ENCODE measurements around the gene LRP2BP.

LRP2BP gene

GRCh38 chr4:185384930-185385331, 10.8 kb downstream of the LRP2BP start:
- no peak for DNase-seq (ENCODE audit: low spot score)
- TF ChIP-seq CTCF (IDR thresholded peaks at IDR 0.05; ENCODE audit: extremely low read depth, insufficient read depth, missing control alignments) = no peak
- in situ Hi-C loops (cut with MboI; ENCODE audit: low pct_unique_long_range_greater_than_20kb, low sequenced_read_pairs, unreplicated experiment) = no loop called here

- no peak for DNase-seq (ENCODE audit: low spot score)
- in situ Hi-C loops (cut with MboI; ENCODE audit: low pct_unique_long_range_greater_than_20kb, low sequenced_read_pairs, unreplicated experiment) = no loop called here
- no peak for TF ChIP-seq CTCF (IDR thresholded peaks at IDR 0.05; ENCODE audit: extremely low read depth, insufficient read depth, missing control alignments)
These were observed 11.7 kb downstream of the LRP2BP start for GRCh38 chr4:185384061-185384460.

GRCh38 chr4:185383451-185383850, 12.3 kb downstream of the LRP2BP start:
- TF ChIP-seq CTCF (IDR thresholded peaks at IDR 0.05; ENCODE audit: extremely low read depth, insufficient read depth, missing control alignments) = no peak
- in situ Hi-C loops (cut with MboI; ENCODE audit: low pct_unique_long_range_greater_than_20kb, low sequenced_read_pairs, unreplicated experiment) = no loop called here
- no peak for DNase-seq (ENCODE audit: low spot score)

- in situ Hi-C loops (cut with MboI; ENCODE audit: low pct_unique_long_range_greater_than_20kb, low sequenced_read_pairs, unreplicated experiment) = no loop called here
- DNase-seq (ENCODE audit: low spot score) = no peak
- TF ChIP-seq CTCF (IDR thresholded peaks at IDR 0.05; ENCODE audit: extremely low read depth, insufficient read depth, missing control alignments) = no peak
These were observed 13.0 kb downstream of the LRP2BP start for GRCh38 chr4:185382754-185383153.

GRCh38 chr4:185381288-185382196, 14.2 kb downstream of the LRP2BP start:
- TF ChIP-seq CTCF (IDR thresholded peaks at IDR 0.05; ENCODE audit: extremely low read depth, insufficient read depth, missing control alignments) = no peak
- no peak for DNase-seq (ENCODE audit: low spot score)
- in situ Hi-C loops (cut with MboI; ENCODE audit: low pct_unique_long_range_greater_than_20kb, low sequenced_read_pairs, unreplicated experiment) = no loop called here

GRCh38 chr4:185380320-185380719, 15.4 kb downstream of the LRP2BP start:
- in situ Hi-C loops (cut with MboI; ENCODE audit: low pct_unique_long_range_greater_than_20kb, low sequenced_read_pairs, unreplicated experiment) = no loop called here

More at GRCh38 chr4:185380320-185380719, 15.4 kb downstream of the LRP2BP start:
- DNase-seq (ENCODE audit: low spot score) = no peak
- no peak for TF ChIP-seq CTCF (IDR thresholded peaks at IDR 0.05; ENCODE audit: extremely low read depth, insufficient read depth, missing control alignments)
